GM12892 (cell line): ENCODE measurements around the gene SHROOM2.

ENCODE experiments used
- POLR2A ChIP-seq: IDR thresholded peaks from 2 replicates; pipeline ENCODE4 v1.6.1; 2011; ENCODE audit warnings: low read depth, low read length, control low read depth
- POLR2AphosphoS5 ChIP-seq: IDR thresholded peaks from 2 replicates; pipeline ENCODE4 v1.6.1; 2011; ENCODE audit warnings: low read depth, low read length, control low read depth
- TAF1 ChIP-seq: IDR thresholded peaks from 2 replicates; pipeline ENCODE4 v1.6.1; 2011; ENCODE audit warnings: low read depth, mild to moderate bottlenecking, control low read depth, low read length, borderline replicate concordance

GRCh38 chrX:9952300-9952699 is 166.1 kb downstream of the SHROOM2 start:
- no peak for TF ChIP-seq POLR2AphosphoS5
- no peak for TF ChIP-seq TAF1
- TF ChIP-seq POLR2A, result no peak
